ENCODE measurements around the gene CCDC92.

The CCDC92 gene

DNA sequence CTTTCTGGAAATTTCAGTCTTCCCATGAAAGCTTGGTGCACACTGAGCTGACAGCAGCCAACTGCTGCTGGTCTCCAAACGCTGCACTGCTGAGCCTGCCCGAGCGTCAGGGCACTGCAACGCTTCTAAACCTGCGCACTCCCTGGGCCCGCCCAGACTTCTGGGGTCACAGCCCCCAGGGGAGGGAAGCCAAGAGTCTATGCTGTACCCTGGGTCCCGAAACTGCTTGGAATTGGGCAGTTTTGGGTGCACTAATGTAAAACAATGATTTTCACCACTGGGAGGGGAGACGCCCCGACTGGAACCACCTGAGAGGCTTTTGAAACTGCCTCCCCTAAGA is 32.0 kb downstream of the CCDC92 start:
- Histone ChIP-seq H3K9me3 (no peaks in the 10 kb centered on the region), H3K4me1 (ENCODE audit: control insufficient read depth in 1 of 2, insufficient read depth in 1 of 2, low read depth in 1 of 2, low read length in 1 of 2) (no peaks in the 10 kb centered on the region), H3K36me3 (peaks cover 19% of the 10 kb centered on the region), H3K27ac (no peak overlapping the region), H3K4me3 (ENCODE audit: low read depth in 1 of 2, low read length in 1 of 2) (no peak overlapping the region), H3K27me3 (no peaks in the 10 kb centered on the region)
- TF ChIP-seq, protein P1, sequence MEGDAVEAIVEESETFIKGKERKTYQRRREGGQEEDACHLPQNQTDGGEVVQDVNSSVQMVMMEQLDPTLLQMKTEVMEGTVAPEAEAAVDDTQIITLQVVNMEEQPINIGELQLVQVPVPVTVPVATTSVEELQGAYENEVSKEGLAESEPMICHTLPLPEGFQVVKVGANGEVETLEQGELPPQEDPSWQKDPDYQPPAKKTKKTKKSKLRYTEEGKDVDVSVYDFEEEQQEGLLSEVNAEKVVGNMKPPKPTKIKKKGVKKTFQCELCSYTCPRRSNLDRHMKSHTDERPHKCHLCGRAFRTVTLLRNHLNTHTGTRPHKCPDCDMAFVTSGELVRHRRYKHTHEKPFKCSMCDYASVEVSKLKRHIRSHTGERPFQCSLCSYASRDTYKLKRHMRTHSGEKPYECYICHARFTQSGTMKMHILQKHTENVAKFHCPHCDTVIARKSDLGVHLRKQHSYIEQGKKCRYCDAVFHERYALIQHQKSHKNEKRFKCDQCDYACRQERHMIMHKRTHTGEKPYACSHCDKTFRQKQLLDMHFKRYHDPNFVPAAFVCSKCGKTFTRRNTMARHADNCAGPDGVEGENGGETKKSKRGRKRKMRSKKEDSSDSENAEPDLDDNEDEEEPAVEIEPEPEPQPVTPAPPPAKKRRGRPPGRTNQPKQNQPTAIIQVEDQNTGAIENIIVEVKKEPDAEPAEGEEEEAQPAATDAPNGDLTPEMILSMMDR (IDR thresholded peaks at IDR 0.05): no peak

DNA sequence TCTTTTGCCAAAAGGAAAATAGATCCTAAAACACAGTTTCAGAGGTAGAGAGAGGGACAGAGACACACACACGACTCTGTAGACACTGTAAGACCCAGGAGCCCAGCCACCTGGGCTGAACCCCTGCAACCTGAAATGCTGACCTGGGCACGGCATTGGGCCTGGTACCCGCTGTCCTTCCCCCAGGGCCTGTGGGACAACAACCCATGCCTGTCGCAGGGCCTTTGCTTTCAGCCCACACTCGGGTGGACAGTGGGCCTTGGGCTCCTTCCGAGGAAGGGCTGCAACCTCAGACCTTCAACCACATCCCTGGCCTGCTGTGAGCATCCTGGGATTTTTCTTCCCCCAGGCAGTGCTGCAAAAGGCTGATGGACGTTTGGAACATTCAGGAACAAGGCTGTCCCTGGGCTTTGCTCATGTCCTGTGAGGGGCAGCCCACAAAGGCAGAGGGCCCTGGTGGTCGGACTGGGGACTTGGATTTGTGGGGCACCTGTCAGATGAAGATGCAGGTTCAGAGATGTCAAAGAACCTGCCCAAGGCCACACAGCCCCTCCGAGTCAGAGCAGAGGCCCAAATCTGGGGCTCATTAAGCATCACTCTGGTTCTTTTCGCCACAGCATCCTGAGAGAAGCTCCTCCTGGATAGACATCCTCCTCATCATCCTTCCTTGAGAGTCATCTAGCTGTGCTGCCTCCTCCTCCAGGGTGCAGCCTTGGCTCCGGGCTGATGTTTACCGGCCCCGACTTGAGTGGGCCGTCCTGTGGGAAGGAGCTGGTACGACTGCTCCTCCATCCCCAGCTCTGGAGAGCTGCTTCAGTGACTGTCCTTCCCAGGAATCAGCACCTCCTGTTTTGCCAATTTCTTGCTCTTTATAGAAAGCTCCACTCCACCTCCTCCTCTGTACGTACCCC is 32.7 kb downstream of the CCDC92 start:
- no peak overlapping the region for H3K4me3 ChIP-seq (ENCODE audit: low read depth in 1 of 2, low read length in 1 of 2)
- peaks cover 25% of the 10 kb centered on the region for H3K36me3 ChIP-seq
- H3K27me3 ChIP-seq: no peaks in the 10 kb centered on the region
- no peak overlapping the region for H3K27ac ChIP-seq
- no peaks in the 10 kb centered on the region for H3K9me3 ChIP-seq
- H3K4me1 ChIP-seq (ENCODE audit: control insufficient read depth in 1 of 2, insufficient read depth in 1 of 2, low read depth in 1 of 2, low read length in 1 of 2): no peaks in the 10 kb centered on the region
- TF ChIP-seq, protein P1 (IDR thresholded peaks at IDR 0.05): no peak

DNA sequence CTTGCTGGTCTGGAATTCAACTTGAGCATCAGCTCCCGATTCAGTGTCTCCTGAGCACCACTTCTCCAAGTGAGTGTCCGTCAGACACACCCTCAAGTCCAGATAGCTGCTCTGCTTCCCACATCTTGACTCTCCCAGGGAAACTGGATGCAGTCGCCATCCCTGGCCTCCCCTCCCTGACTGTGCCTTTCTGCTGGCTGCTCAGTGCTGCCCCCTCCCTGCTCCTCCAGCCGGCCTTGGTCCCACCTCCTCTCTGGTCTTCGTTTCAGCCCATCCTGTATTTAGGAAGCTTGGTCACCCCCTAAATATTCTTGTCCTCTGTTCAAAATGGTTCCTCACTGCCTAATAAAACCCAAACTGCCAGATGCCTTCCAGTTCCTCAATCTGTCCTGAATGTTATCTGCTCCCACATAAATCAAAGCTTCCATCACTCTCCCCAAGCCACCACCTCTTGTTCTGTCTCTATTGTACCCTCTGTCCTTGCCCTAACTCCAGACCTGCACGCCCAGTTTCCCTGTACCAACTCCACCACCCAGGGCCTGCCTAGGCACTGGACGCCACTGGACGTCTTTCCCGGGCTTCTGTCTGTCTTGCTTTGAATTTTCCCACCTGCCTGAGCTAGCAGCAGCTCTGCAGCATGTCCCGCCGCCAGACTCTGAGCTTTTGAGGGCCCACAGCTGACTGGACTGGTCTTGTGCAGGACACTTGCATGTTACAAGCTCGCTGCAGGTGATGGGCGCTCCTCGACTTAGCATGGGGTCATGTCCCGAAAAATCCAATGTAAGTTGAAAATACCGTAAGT is 33.8 kb downstream of the CCDC92 start:
- Histone ChIP-seq H3K36me3 (peaks cover 36% of the 10 kb centered on the region), H3K9me3 (no peaks in the 10 kb centered on the region), H3K4me3 (ENCODE audit: low read depth in 1 of 2, low read length in 1 of 2) (no peak overlapping the region), H3K4me1 (ENCODE audit: control insufficient read depth in 1 of 2, insufficient read depth in 1 of 2, low read depth in 1 of 2, low read length in 1 of 2) (no peaks in the 10 kb centered on the region), H3K27ac (no peak overlapping the region), H3K27me3 (no peaks in the 10 kb centered on the region)
- TF ChIP-seq, protein P1 (IDR thresholded peaks at IDR 0.05): no peak

DNA sequence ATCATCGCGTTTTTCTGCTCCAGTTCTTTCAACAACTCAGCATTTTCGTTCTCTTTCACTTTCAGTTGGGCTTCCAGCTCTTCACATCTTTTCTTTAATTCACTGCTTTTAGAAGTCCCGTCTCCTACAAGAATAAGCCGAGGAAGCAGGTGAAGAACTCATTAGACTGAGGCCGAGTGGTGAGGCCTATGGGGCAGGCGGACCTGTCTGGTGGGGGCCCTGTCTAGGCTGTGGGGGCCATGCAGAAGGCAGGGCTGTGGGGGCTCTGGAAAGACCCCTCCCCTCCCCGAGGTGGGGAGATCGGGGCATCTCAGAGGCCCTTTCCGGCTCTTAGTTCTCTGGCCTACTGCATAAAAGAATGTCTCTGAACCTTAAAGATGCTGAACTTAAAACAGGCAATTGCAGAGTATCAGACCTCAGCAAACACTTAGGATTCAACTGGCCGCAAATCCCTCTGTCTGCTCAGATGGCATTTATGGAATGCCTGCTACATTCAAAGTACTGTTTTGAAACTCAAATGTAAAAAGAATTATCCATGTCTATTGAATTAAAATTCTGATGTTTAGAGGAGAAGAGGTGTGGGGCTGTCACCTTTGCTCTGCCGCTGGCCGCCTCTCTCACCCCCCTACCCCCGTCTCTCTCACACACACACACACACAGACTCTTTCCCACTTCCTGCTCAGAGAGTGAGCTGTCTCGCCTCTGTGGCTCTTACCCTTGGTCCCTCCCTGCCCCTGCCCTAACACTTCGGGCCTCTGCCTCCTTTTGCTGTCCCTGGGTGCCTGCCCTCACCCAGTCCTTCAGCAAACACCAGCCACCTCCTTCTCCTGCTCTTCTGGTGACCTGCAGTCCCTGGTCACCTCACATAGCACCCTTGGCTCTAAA is 34.7 kb downstream of the CCDC92 start:
- H3K27me3 ChIP-seq: no peaks in the 10 kb centered on the region
- H3K27ac ChIP-seq: no peak overlapping the region
- H3K36me3 ChIP-seq: peaks cover 45% of the 10 kb centered on the region
- no peak overlapping the region for H3K4me3 ChIP-seq (ENCODE audit: low read depth in 1 of 2, low read length in 1 of 2)
- no peaks in the 10 kb centered on the region for H3K4me1 ChIP-seq (ENCODE audit: control insufficient read depth in 1 of 2, insufficient read depth in 1 of 2, low read depth in 1 of 2, low read length in 1 of 2)
- TF ChIP-seq, protein P1 (IDR thresholded peaks at IDR 0.05): no peak
- no peaks in the 10 kb centered on the region for H3K9me3 ChIP-seq

- Histone ChIP-seq H3K4me1 (ENCODE audit: control insufficient read depth in 1 of 2, insufficient read depth in 1 of 2, low read depth in 1 of 2, low read length in 1 of 2) (no peaks in the 10 kb centered on the region), H3K27me3 (no peaks in the 10 kb centered on the region), H3K4me3 (ENCODE audit: low read depth in 1 of 2, low read length in 1 of 2) (no peak overlapping the region), H3K36me3 (peaks cover 46% of the 10 kb centered on the region), H3K27ac (no peak overlapping the region), H3K9me3 (no peaks in the 10 kb centered on the region)
- TF ChIP-seq, protein P1 (IDR thresholded peaks at IDR 0.05): no peak
Observed at GRCh38 chr12:123936956-123937706, 35.5 kb downstream of the CCDC92 start.
